ENCODE results near the gene PCDH15.
A peak's percentile ranks its signal among the peaks of the same experiment; 100 is the strongest.

PCDH15 gene

DNA sequence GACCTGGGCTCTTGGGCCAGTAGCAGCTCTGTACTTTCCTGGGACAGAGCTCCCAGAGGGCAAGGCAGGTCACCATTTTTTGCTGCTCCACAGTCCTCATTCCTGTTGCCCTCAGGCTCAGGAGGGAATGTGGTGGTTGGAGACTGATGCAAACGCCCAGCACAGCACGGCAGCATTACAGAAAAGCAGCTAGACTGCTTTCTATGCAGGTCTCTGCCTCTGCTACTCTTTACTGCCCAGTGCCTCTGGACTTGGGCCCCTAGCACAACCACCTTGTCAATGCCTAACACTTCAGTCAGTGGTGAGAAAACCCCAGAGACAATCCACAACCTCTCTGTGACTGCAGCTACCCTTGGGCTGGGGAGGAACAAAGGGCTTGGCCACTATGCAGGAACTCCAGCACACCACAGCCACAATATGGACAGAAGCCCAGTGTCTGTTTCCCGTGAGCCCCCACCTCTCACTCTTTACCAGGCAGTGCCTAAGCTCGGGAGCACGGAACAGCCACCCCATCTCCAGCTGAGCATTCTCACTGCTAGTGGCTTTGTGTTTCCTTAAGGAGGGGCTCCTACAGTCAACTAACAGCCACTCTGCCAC is 790.6 kb downstream of the PCDH15 start:
- no peak for DNase-seq (ENCODE audit: low spot score)
- no peak overlapping the region for H2BK12ac ChIP-seq (ENCODE audit: low read length)
- no peaks in the 10 kb centered on the region for H3K79me1 ChIP-seq (ENCODE audit: low read depth, low read length)
- no peaks in the 10 kb centered on the region for H3K36me3 ChIP-seq (replicated peaks in 1 of 2; ENCODE audit: control insufficient read depth in 2 of 2, insufficient read depth in 2 of 2, low read length in 2 of 2)
- H3K23ac ChIP-seq (ENCODE audit: low read depth, low read length, poor library complexity): no peak overlapping the region
- no peak overlapping the region for H4K8ac ChIP-seq (ENCODE audit: low read depth, low read length)
- peak overlapping the region; percentile 28 for H2AFZ ChIP-seq (ENCODE audit: low read length)
- H4K91ac ChIP-seq (ENCODE audit: low read depth, low read length, poor library complexity): no peak overlapping the region
- H2BK5ac ChIP-seq (ENCODE audit: low read length): no peak overlapping the region
- no peak overlapping the region for H3K14ac ChIP-seq (ENCODE audit: low read length)
- H2BK15ac ChIP-seq (ENCODE audit: low read length): no peak overlapping the region
- H3K18ac ChIP-seq (ENCODE audit: low read length): no peak overlapping the region
- H3K4me3 ChIP-seq (ENCODE audit: low read length in 2 of 2): no peak overlapping the region
- no peak overlapping the region for H3K9ac ChIP-seq (ENCODE audit: low read depth, low read length, poor library complexity)
- H3K4ac ChIP-seq (ENCODE audit: low read length): no peak overlapping the region
- H2AK5ac ChIP-seq (ENCODE audit: low read depth, low read length): no peak overlapping the region
- H2BK120ac ChIP-seq (ENCODE audit: low read depth, low read length): no peak overlapping the region
- WGBS, 2 donors (ENCODE audit: extremely low coverage in 2 of 2, insufficient read length in 2 of 2, insufficient replicate concordance in 1 of 2): no CpG with 5 or more reads among the region's 5 CpGs
- H3K4me1 ChIP-seq (ENCODE audit: control insufficient read depth in 2 of 2, insufficient read depth in 1 of 2, low read depth in 1 of 2, low read length in 2 of 2): no peaks in the 10 kb centered on the region
- H3K27ac ChIP-seq (replicated peaks; ENCODE audit: low read length): no peak overlapping the region
- no peak overlapping the region for H3K4me2 ChIP-seq (ENCODE audit: insufficient read depth, low read length, poor library complexity, severe bottlenecking)
- H3K9me3 ChIP-seq (replicated peaks in 1 of 2; ENCODE audit: control insufficient read depth in 2 of 2, insufficient read depth in 1 of 2, low read depth in 1 of 2, low read length in 2 of 2): no peaks in the 10 kb centered on the region
- no peaks in the 10 kb centered on the region for H3K27me3 ChIP-seq (ENCODE audit: control insufficient read depth in 3 of 3, insufficient read depth in 3 of 3, low read depth in 1 of 3, low read length in 3 of 3)

DNA sequence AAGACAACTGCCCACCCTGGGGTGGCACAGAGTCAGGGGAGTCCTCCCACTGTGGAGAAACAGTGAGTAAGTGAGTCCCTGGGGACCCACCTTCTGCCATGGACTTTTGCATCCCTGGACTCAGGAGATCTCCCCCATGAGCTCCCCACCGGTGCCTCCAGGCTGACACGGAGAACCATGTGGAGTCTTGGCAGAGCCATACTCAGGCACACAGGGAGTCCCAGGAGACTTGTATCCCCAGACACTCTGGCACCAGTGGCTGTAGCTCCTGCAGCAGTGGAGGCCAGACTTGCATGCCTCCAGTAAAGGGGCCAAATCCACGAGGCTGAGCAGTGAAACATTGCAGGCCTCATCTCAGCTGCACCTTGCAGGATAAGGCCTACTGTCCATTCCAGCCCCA is 791.4 kb downstream of the PCDH15 start:
- Histone ChIP-seq H3K27me3 (ENCODE audit: control insufficient read depth in 3 of 3, insufficient read depth in 3 of 3, low read depth in 1 of 3, low read length in 3 of 3) (no peaks in the 10 kb centered on the region), H3K23ac (ENCODE audit: low read depth, low read length, poor library complexity) (no peak overlapping the region), H3K18ac (ENCODE audit: low read length) (no peak overlapping the region), H3K9me3 (replicated peaks in 1 of 2; ENCODE audit: control insufficient read depth in 2 of 2, insufficient read depth in 1 of 2, low read depth in 1 of 2, low read length in 2 of 2) (no peaks in the 10 kb centered on the region), H3K4me3 (ENCODE audit: low read length in 2 of 2) (no peak overlapping the region), H3K27ac (replicated peaks; ENCODE audit: low read length) (no peak overlapping the region), H2BK5ac (ENCODE audit: low read length) (no peak overlapping the region), H2BK15ac (ENCODE audit: low read length) (no peak overlapping the region), H3K36me3 (replicated peaks in 1 of 2; ENCODE audit: control insufficient read depth in 2 of 2, insufficient read depth in 2 of 2, low read length in 2 of 2) (no peaks in the 10 kb centered on the region), H3K4me1 (ENCODE audit: control insufficient read depth in 2 of 2, insufficient read depth in 1 of 2, low read depth in 1 of 2, low read length in 2 of 2) (no peaks in the 10 kb centered on the region), H3K4me2 (ENCODE audit: insufficient read depth, low read length, poor library complexity, severe bottlenecking) (no peak overlapping the region), H2BK12ac (ENCODE audit: low read length) (no peak overlapping the region), H3K79me1 (ENCODE audit: low read depth, low read length) (no peaks in the 10 kb centered on the region), H4K91ac (ENCODE audit: low read depth, low read length, poor library complexity) (no peak overlapping the region), H2AK5ac (ENCODE audit: low read depth, low read length) (no peak overlapping the region), H3K4ac (ENCODE audit: low read length) (no peak overlapping the region), H3K14ac (ENCODE audit: low read length) (no peak overlapping the region), H4K8ac (ENCODE audit: low read depth, low read length) (no peak overlapping the region), H2BK120ac (ENCODE audit: low read depth, low read length) (no peak overlapping the region), H3K9ac (ENCODE audit: low read depth, low read length, poor library complexity) (no peak overlapping the region), H2AFZ (ENCODE audit: low read length) (no peak overlapping the region)
- no CpG with 5 or more reads among the region's 3 CpGs for WGBS, 2 donors (ENCODE audit: extremely low coverage in 2 of 2, insufficient read length in 2 of 2, insufficient replicate concordance in 1 of 2)
- no peak for DNase-seq (ENCODE audit: low spot score)

DNA sequence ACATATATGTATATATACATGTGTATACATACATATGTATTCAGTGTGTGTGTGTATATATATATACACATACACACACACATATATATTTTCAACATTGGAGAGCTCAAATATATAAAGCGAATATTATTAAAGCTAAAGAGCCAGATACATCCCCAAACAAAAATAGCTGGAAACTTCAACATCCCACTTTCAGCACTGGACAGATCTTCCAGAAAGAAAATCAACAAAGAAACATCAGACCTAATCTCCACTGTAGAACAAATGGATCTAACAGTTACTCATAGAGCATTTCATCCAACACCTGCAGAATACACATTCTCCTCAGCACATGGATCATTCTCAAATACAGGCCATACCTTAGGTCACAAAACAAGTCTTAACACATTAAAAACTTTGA is 799.0 kb downstream of the PCDH15 start:
- Histone ChIP-seq H2BK15ac (ENCODE audit: low read length) (no peak overlapping the region), H4K8ac (ENCODE audit: low read depth, low read length) (no peak overlapping the region), H3K4me3 (ENCODE audit: low read length in 2 of 2) (no peak overlapping the region), H3K9me3 (replicated peaks in 1 of 2; ENCODE audit: control insufficient read depth in 2 of 2, insufficient read depth in 1 of 2, low read depth in 1 of 2, low read length in 2 of 2) (no peaks in the 10 kb centered on the region), H4K91ac (ENCODE audit: low read depth, low read length, poor library complexity) (no peak overlapping the region), H3K27ac (replicated peaks; ENCODE audit: low read length) (no peak overlapping the region), H3K4ac (ENCODE audit: low read length) (no peak overlapping the region), H3K4me1 (ENCODE audit: control insufficient read depth in 2 of 2, insufficient read depth in 1 of 2, low read depth in 1 of 2, low read length in 2 of 2) (no peaks in the 10 kb centered on the region), H3K14ac (ENCODE audit: low read length) (no peak overlapping the region), H3K23ac (ENCODE audit: low read depth, low read length, poor library complexity) (no peak overlapping the region), H2BK5ac (ENCODE audit: low read length) (no peak overlapping the region), H3K18ac (ENCODE audit: low read length) (no peak overlapping the region), H3K79me1 (ENCODE audit: low read depth, low read length) (no peaks in the 10 kb centered on the region), H3K27me3 (ENCODE audit: control insufficient read depth in 3 of 3, insufficient read depth in 3 of 3, low read depth in 1 of 3, low read length in 3 of 3) (no peaks in the 10 kb centered on the region), H2BK12ac (ENCODE audit: low read length) (no peak overlapping the region), H2BK120ac (ENCODE audit: low read depth, low read length) (no peak overlapping the region), H2AFZ (ENCODE audit: low read length) (no peak overlapping the region), H3K4me2 (ENCODE audit: insufficient read depth, low read length, poor library complexity, severe bottlenecking) (no peak overlapping the region), H3K36me3 (replicated peaks in 1 of 2; ENCODE audit: control insufficient read depth in 2 of 2, insufficient read depth in 2 of 2, low read length in 2 of 2) (no peaks in the 10 kb centered on the region), H2AK5ac (ENCODE audit: low read depth, low read length) (no peak overlapping the region), H3K9ac (ENCODE audit: low read depth, low read length, poor library complexity) (no peak overlapping the region)
- no peak for DNase-seq (ENCODE audit: low spot score)
- no CpG with 5 or more reads among the region's 1 CpG for WGBS, 2 donors (ENCODE audit: extremely low coverage in 2 of 2, insufficient read length in 2 of 2, insufficient replicate concordance in 1 of 2)

DNA sequence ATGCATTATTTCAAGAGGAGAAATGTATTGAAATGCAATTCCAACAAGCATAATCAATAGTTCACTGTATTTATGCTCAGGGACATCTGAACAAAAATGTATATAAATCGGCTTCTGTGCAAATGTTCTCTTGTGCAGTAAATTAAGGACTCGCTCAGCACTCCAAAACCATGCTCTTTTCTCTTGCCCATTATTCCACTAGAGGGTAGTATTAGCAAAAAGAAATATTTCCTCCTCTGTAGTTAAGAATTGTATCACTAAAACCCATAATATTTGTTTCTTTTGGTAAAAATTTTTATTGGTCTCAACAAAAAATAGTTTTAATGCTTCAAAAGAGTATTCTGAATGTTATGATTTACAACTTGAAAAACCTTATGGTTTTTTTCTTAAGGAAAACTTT is 803.1 kb downstream of the PCDH15 start:
- Histone ChIP-seq H3K27ac (replicated peaks; ENCODE audit: low read length) (no peak overlapping the region), H2BK5ac (ENCODE audit: low read length) (no peak overlapping the region), H3K9me3 (replicated peaks in 1 of 2; ENCODE audit: control insufficient read depth in 2 of 2, insufficient read depth in 1 of 2, low read depth in 1 of 2, low read length in 2 of 2) (no peaks in the 10 kb centered on the region), H4K8ac (ENCODE audit: low read depth, low read length) (no peak overlapping the region), H3K79me1 (ENCODE audit: low read depth, low read length) (no peaks in the 10 kb centered on the region), H3K4me2 (ENCODE audit: insufficient read depth, low read length, poor library complexity, severe bottlenecking) (no peak overlapping the region), H3K9ac (ENCODE audit: low read depth, low read length, poor library complexity) (no peak overlapping the region), H3K36me3 (replicated peaks in 1 of 2; ENCODE audit: control insufficient read depth in 2 of 2, insufficient read depth in 2 of 2, low read length in 2 of 2) (no peaks in the 10 kb centered on the region), H2BK120ac (ENCODE audit: low read depth, low read length) (no peak overlapping the region), H2AK5ac (ENCODE audit: low read depth, low read length) (no peak overlapping the region), H3K14ac (ENCODE audit: low read length) (no peak overlapping the region), H3K4me1 (ENCODE audit: control insufficient read depth in 2 of 2, insufficient read depth in 1 of 2, low read depth in 1 of 2, low read length in 2 of 2) (no peaks in the 10 kb centered on the region), H2AFZ (ENCODE audit: low read length) (no peak overlapping the region), H3K4ac (ENCODE audit: low read length) (no peak overlapping the region), H3K4me3 (ENCODE audit: low read length in 2 of 2) (no peak overlapping the region), H4K91ac (ENCODE audit: low read depth, low read length, poor library complexity) (no peak overlapping the region), H3K23ac (ENCODE audit: low read depth, low read length, poor library complexity) (no peak overlapping the region), H3K18ac (ENCODE audit: low read length) (no peak overlapping the region), H2BK12ac (ENCODE audit: low read length) (no peak overlapping the region), H2BK15ac (ENCODE audit: low read length) (no peak overlapping the region), H3K27me3 (ENCODE audit: control insufficient read depth in 3 of 3, insufficient read depth in 3 of 3, low read depth in 1 of 3, low read length in 3 of 3) (no peaks in the 10 kb centered on the region)
- WGBS, 2 donors (ENCODE audit: extremely low coverage in 2 of 2, insufficient read length in 2 of 2, insufficient replicate concordance in 1 of 2): no CpG with 5 or more reads among the region's 2 CpGs
- no peak for DNase-seq (ENCODE audit: low spot score)

Measured in neuronal stem cell (in vitro differentiated cells).